ENCODE data around the gene SFMBT2. TPM values are rescaled to one million over a fixed set of nuclear protein-coding genes. Genes with fewer than 3 reads are reported as not detected.

SFMBT2 gene
- polyA plus RNA-seq, 1 experiment: 0.06 TPM

- POLR2A ChIA-PET: no interaction called here
- CTCF ChIA-PET: no interaction called here
- H3K4me3 ChIP-seq (ENCODE audit: low read depth, low read length): no peak overlapping the region
Measured at GRCh38 chr10:7243873-7244272, 167.0 kb downstream of the SFMBT2 start.

GRCh38 chr10:7243139-7243538, 167.7 kb downstream of the SFMBT2 start:
- POLR2A ChIA-PET: no interaction called here
- no peaks in the 10 kb centered on the region for H3K36me3 ChIP-seq (ENCODE audit: control insufficient read depth, insufficient read depth, low read length)
- H3K4me3 ChIP-seq (ENCODE audit: low read depth, low read length): no peak overlapping the region
- no peaks in the 10 kb centered on the region for H3K27me3 ChIP-seq (ENCODE audit: control insufficient read depth, insufficient read depth, low read length)
- DNase-seq (ENCODE audit: low read depth): no peak
- TF ChIP-seq CTCF (IDR thresholded peaks at IDR 0.05; ENCODE audit: insufficient read depth, low read depth, low read length): no peak
- CTCF ChIA-PET: no interaction called here

More at GRCh38 chr10:7243873-7244272, 167.0 kb downstream of the SFMBT2 start:
- no peaks in the 10 kb centered on the region for H3K27me3 ChIP-seq (ENCODE audit: control insufficient read depth, insufficient read depth, low read length)
- TF ChIP-seq CTCF (IDR thresholded peaks at IDR 0.05; ENCODE audit: insufficient read depth, low read depth, low read length): no peak
- no peaks in the 10 kb centered on the region for H3K36me3 ChIP-seq (ENCODE audit: control insufficient read depth, insufficient read depth, low read length)
- no peak for DNase-seq (ENCODE audit: low read depth)

GRCh38 chr10:7239312-7239985, 171.4 kb downstream of the SFMBT2 start:
- no peak for DNase-seq (ENCODE audit: low read depth)
- ChIA-PET CTCF (no interaction called here), POLR2A (no interaction called here)
- no peaks in the 10 kb centered on the region for H3K27me3 ChIP-seq (ENCODE audit: control insufficient read depth, insufficient read depth, low read length)
- no peaks in the 10 kb centered on the region for H3K36me3 ChIP-seq (ENCODE audit: control insufficient read depth, insufficient read depth, low read length)
- H3K4me3 ChIP-seq (ENCODE audit: low read depth, low read length): no peak overlapping the region
- TF ChIP-seq CTCF (IDR thresholded peaks at IDR 0.05; ENCODE audit: insufficient read depth, low read depth, low read length): no peak

GRCh38 chr10:7235376-7235775, 175.5 kb downstream of the SFMBT2 start:
- TF ChIP-seq CTCF (IDR thresholded peaks at IDR 0.05; ENCODE audit: insufficient read depth, low read depth, low read length): no peak
- ChIA-PET POLR2A (no interaction called here), CTCF (no interaction called here)
- Histone ChIP-seq H3K4me3 (ENCODE audit: low read depth, low read length) (no peak overlapping the region), H3K36me3 (ENCODE audit: control insufficient read depth, insufficient read depth, low read length) (no peaks in the 10 kb centered on the region), H3K27me3 (ENCODE audit: control insufficient read depth, insufficient read depth, low read length) (no peaks in the 10 kb centered on the region)
- DNase-seq (ENCODE audit: low read depth): no peak

- Histone ChIP-seq H3K36me3 (ENCODE audit: control insufficient read depth, insufficient read depth, low read length) (no peaks in the 10 kb centered on the region), H3K4me3 (ENCODE audit: low read depth, low read length) (no peak overlapping the region), H3K27me3 (ENCODE audit: control insufficient read depth, insufficient read depth, low read length) (no peaks in the 10 kb centered on the region)
- no peak for TF ChIP-seq CTCF (IDR thresholded peaks at IDR 0.05; ENCODE audit: insufficient read depth, low read depth, low read length)
- CTCF ChIA-PET: no interaction called here
- POLR2A ChIA-PET: no interaction called here
- no peak for DNase-seq (ENCODE audit: low read depth)
Measured at GRCh38 chr10:7234109-7234508, 176.7 kb downstream of the SFMBT2 start.
